Keratinocyte (primary cell): ENCODE results near the gene REXO1. TPM values are rescaled to one million over a fixed set of nuclear protein-coding genes. Genes with fewer than 3 reads are reported as not detected.
"Not testable (repeated sequence)": the region's sequence is repeated elsewhere in the genome, so short reads cannot be mapped to it uniquely, and the experiment has no call there.

Experiments
- DNase-seq: peaks from one replicate; pipeline ENCODE4 v3.0.0-alpha.2; 2011; ENCODE audit warnings: low read depth, missing footprints, low spot score
- FAIRE-seq: peaks from 2 replicates; lab custom pipeline; 2011; peaks lifted over from hg19 to GRCh38; lab: Jason Lieb, UNC
- H2AFZ ChIP-seq: 2 replicates; pipeline ENCODE4 v1.6.0; 2012; ENCODE audit warnings: low read length, control low read depth, inconsistent platforms; ENCODE audit not compliant: control insufficient read depth
- H3K27ac ChIP-seq: 2 replicates; pipeline ENCODE4 v1.5.1; 2011; ENCODE audit warnings: low read length; ENCODE audit not compliant: control insufficient read depth, insufficient read depth
- H3K27me3 ChIP-seq: 3 replicates; pipeline ENCODE4 v1.6.0; 2011; ENCODE audit warnings: low read length; ENCODE audit not compliant: control insufficient read depth, insufficient read depth; ENCODE audit errors: extremely low read depth
- H3K36me3 ChIP-seq, 2 experiments: 2 replicates in 1 of 2; 3 replicates in 1 of 2; pipeline ENCODE4 v1.5.1; 2011; ENCODE audit warnings: low read length in 2 of 2, mild to moderate bottlenecking in 1 of 2; ENCODE audit not compliant: control insufficient read depth in 2 of 2, insufficient read depth in 2 of 2; ENCODE audit errors: extremely low read depth in 1 of 2
- H3K4me1 ChIP-seq: 3 replicates; pipeline ENCODE4 v1.5.1; 2011; ENCODE audit warnings: low read length; ENCODE audit not compliant: control insufficient read depth, insufficient read depth; ENCODE audit errors: extremely low read depth
- H3K4me2 ChIP-seq: 3 replicates; pipeline ENCODE4 v1.6.0; 2011; ENCODE audit warnings: low read depth, low read length; ENCODE audit not compliant: control insufficient read depth, insufficient read depth; ENCODE audit errors: extremely low read depth
- H3K4me3 ChIP-seq, 3 experiments: fragments of 200-600 bp in 1 of 3; sonication (generic) in 1 of 3; 2 replicates in 2 of 3; 3 replicates in 1 of 3; pipeline ENCODE4 v1.5.1; 2011 to 2016; ENCODE audit warnings: low read length in 3 of 3, mild to moderate bottlenecking in 3 of 3, control low read depth in 2 of 3, inconsistent platforms in 1 of 3, low read depth in 1 of 3, mixed read lengths in 1 of 3, mixed run types in 1 of 3, moderate library complexity in 1 of 3; ENCODE audit not compliant: control insufficient read depth in 2 of 3, insufficient read depth in 2 of 3; ENCODE audit errors: extremely low read depth in 1 of 3
- H3K79me2 ChIP-seq: 2 replicates; pipeline ENCODE4 v1.6.0; 2012; ENCODE audit warnings: low read length; ENCODE audit not compliant: control insufficient read depth, insufficient read depth
- H3K9ac ChIP-seq: 3 replicates; pipeline ENCODE4 v1.6.0; 2011; ENCODE audit warnings: low read length; ENCODE audit not compliant: control insufficient read depth, insufficient read depth; ENCODE audit errors: extremely low read depth
- H3K9me1 ChIP-seq: 3 replicates; pipeline ENCODE4 v1.6.0; 2011; ENCODE audit warnings: low read length; ENCODE audit not compliant: control insufficient read depth, insufficient read depth; ENCODE audit errors: extremely low read depth
- H3K9me3 ChIP-seq: 2 replicates; pipeline ENCODE4 v1.5.1; 2012; ENCODE audit warnings: low read depth, low read length; ENCODE audit not compliant: control insufficient read depth
- H4K20me1 ChIP-seq: 3 replicates; pipeline ENCODE4 v1.6.0; 2011; ENCODE audit warnings: low read length; ENCODE audit not compliant: control insufficient read depth, insufficient read depth; ENCODE audit errors: extremely low read depth
- CTCF ChIP-seq, 3 experiments: IDR thresholded peaks in 1 of 3; conservative IDR thresholded peaks in 1 of 3; optimal IDR thresholded peaks in 1 of 3; 2 replicates in 2 of 3; 3 replicates in 1 of 3; pipeline versions ENCODE3 to v1.5.1; 2011; ENCODE audit warnings: low read length in 3 of 3, mild to moderate bottlenecking in 3 of 3, moderate library complexity in 2 of 3, control low read depth in 1 of 3, inconsistent platforms in 1 of 3; ENCODE audit not compliant: insufficient read depth in 2 of 3; ENCODE audit errors: extremely low read depth in 1 of 3
- EZH2 ChIP-seq: IDR thresholded peaks from one replicate; pipeline ENCODE4 v1.6.1; 2012; ENCODE audit warnings: inconsistent platforms, mild to moderate bottlenecking, low read length, moderate library complexity
- dilution Hi-C: fragments of 300-500 bp; cut with MboI; formaldehyde crosslinking; loops from one replicate; pipeline ENCODE4 v1.7.0; 2020; ENCODE audit warnings: low sequenced_read_pairs; ENCODE audit not compliant: extremely low pct_ligation_motif_present
- polyA plus RNA-seq, 5 experiments: library from polyadenylated mRNA; depleted of rRNA in 3 of 5; stranded (reverse) in 3 of 5; stranded (forward) in 1 of 5; unstranded in 1 of 5; fragments of >200 nt; gene quantifications; 1 replicate in 1 of 5; 2 replicates in 3 of 5; 3 replicates in 1 of 5; pipeline versions ENCODE4 v1.2.1 to v1.2.3, GENCODE V29; 2011 to 2012; ENCODE audit warnings: missing spikeins in 2 of 5, low read depth in 1 of 5, low replicate concordance in 1 of 5

The REXO1 gene
- polyA plus RNA-seq, 1 donor (not counting 4 experiments of a cell fraction or from before 2014, with no cell fraction given): 6.1 TPM

DNA sequence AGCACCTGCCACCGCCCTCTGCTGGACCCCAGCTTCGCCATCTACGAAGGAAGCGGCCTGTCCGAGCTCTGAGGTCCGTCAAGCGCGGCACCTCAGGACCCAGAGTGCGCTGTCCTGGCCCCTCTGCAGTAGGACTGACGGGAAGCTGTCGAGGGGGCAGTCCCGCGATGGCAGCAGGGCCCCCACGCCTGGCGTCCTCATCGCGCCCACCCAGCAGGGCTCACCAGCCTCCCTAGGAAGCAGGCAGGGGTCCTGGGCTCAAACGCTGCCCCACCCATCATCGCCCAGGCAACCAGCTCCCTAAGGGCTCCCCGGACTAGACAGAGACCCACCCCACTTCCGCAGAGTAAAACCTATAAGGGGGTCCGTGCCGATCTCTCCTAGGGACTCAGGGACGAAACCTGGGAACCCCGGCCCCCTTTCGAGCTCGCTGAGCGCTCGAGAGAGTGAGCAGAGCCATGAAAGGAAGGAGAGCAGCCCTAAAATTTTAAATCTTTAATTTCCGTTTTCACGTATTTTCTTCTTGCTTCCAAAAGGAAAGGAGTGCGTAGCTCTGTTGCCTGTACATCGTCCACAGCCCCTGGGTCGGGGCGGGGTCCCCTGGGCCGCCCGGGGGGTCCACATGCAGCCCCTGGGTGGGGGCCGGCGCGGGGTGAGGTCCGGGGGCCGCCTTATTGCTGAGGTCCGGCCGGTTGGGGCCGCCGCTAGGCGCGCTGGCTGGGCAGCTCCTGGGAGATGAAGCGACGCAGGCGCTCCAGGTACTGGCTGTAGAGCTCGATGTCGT lies 28.4 kb upstream of the REXO1 start:
- H3K4me1 ChIP-seq: peaks cover 32% of the 10 kb centered on the region
- peaks cover 15% of the 10 kb centered on the region for H4K20me1 ChIP-seq
- peak overlapping the region; percentile 79 for H3K27ac ChIP-seq

DNA sequence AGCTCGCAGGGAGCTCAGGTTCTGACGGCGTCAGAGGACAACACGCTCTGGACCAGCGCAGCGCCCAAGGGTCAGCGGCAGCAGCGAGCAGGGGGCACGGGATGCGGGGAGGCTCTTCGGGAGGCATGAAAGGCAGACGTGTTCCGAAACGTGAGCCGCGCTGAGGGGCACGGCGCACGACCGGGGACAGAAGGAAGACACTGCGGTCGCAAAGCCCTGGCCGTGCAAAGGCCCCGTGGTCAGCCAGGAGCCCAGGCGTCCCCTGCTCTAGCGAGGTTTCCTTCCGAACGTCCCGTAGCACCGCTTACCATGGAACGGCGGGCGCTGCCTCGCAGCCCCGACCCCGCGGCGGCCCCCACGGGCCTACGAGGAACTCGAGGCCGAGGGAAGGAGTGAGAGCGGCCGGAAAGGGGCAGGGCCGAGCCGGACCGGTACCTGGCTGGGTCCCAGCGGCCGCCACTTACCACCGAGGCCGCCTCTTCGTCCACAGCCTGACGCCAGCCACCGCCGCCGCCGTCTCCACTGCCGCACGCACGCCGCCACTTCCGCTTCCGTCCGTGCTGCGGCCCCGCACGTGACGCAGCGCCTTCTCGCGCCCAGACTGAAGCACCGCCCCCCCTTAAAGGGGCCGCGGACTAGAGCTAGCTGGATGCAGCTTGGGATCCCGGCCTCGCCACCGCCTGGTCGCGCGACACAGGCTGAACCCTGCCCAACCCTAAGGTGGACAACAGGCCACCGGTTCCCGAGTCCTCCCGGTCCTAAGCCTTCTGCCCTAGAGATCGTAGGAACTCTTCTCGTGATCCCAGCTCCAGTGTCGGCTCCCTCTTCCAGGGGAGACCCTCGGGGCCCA lies 27.6 kb upstream of the REXO1 start:
- peaks cover 14% of the 10 kb centered on the region for H4K20me1 ChIP-seq
- H3K4me2 ChIP-seq: peak overlapping the region; percentile 99
- no peaks in the 10 kb centered on the region for H3K9me3 ChIP-seq
- H3K27ac ChIP-seq: peak overlapping the region; percentile 79
- DNase-seq (no peak), FAIRE-seq (peak; percentile 20)
- TF ChIP-seq CTCF (optimal IDR thresholded peaks at IDR 0.05 in 1 of 3, IDR thresholded peaks at IDR 0.05 in 1 of 3, conservative IDR thresholded peaks at IDR 0.05 in 1 of 3; ENCODE audit: extremely low read depth in 1 of 3, insufficient read depth in 2 of 3, low read length in 3 of 3) (peak in 1 of 3 experiments; percentile 14), EZH2 (no peak)
- H3K27me3 ChIP-seq: no peaks in the 10 kb centered on the region
- H3K79me2 ChIP-seq: peaks cover 54% of the 10 kb centered on the region
- H3K36me3 ChIP-seq: peaks cover 5 to 7% of the 10 kb centered on the region in 2 experiments
- peak overlapping the region; percentile 90 for H3K9ac ChIP-seq
- H3K4me1 ChIP-seq: peaks cover 30% of the 10 kb centered on the region
- no peaks in the 10 kb centered on the region for H3K9me1 ChIP-seq
- peak overlapping the region; percentile 60 to 94 (median 80) for H3K4me3 ChIP-seq
- peak overlapping the region; percentile 36 for H2AFZ ChIP-seq
- dilution Hi-C loops: no loop called here

More for the DNA sequence above, 28.4 kb upstream of the REXO1 start:
- H3K27me3 ChIP-seq, H3K36me3 ChIP-seq, H3K9me3 ChIP-seq, dilution Hi-C loops, FAIRE-seq, H3K9me1 ChIP-seq, DNase-seq, H2AFZ ChIP-seq: not testable (repeated sequence)
- Histone ChIP-seq H3K79me2 (peaks cover 51% of the 10 kb centered on the region), H3K9ac (peak overlapping the region; percentile 90), H3K4me2 (peak overlapping the region; percentile 99), H3K4me3 (peak overlapping the region; percentile 60 to 94 (median 80))

GRCh38 chr19:1875265-1875645 lies 27.0 kb upstream of the REXO1 start:
- H2AFZ ChIP-seq, DNase-seq, H3K36me3 ChIP-seq, H3K9me3 ChIP-seq, H4K20me1 ChIP-seq, H3K9me1 ChIP-seq, dilution Hi-C loops, FAIRE-seq, H3K27me3 ChIP-seq: not testable (repeated sequence)
- Histone ChIP-seq H3K4me2 (peak overlapping the region; percentile 99), H3K9ac (peak overlapping the region; percentile 90), H3K27ac (peak overlapping the region; percentile 79), H3K4me1 (peaks cover 27% of the 10 kb centered on the region), H3K79me2 (peaks cover 48% of the 10 kb centered on the region), H3K4me3 (peak overlapping the region; percentile 60 to 94 (median 80))
